K562 (cell line): ENCODE results near the gene UGT1A5. TPM values are rescaled to one million over a fixed set of nuclear protein-coding genes. Genes with fewer than 3 reads are reported as not detected.

Source experiments
- ATAC-seq: fragments of 200-7000 bp; cut with Tn5 transposase; 3 replicates; pipeline ENCODE4 v1.9.1; 2020; ENCODE audit warnings: moderate library complexity
- BruUV-seq: library from RNA; stranded (reverse); fragments of 400-500 nt; replicated peaks from 2 replicates; lab custom pipeline; 2021; lab: Mats Ljungman, UMichigan
- CTCF ChIA-PET: fragments of 300-600 bp; formaldehyde crosslinking; extraction: SDS; loops from one replicate; lab custom pipeline; 2021; ENCODE audit warnings: low intra/inter-chr PET ratio; lab: Yijun Ruan, JAX
- POLR2A ChIA-PET: fragments of 300-600, 350-650 bp; sonication (Branson Sonifier 250); formaldehyde crosslinking; extraction: SDS; loops from one replicate; lab custom pipeline; 2021; ENCODE audit warnings: antibody characterized with exemption, inconsistent platforms; lab: Yijun Ruan, JAX
- DNase-seq, 4 experiments: peaks; one replicate each; pipeline versions ENCODE4 v3.0.0 to v3.0.0-alpha.2; 2011 to 2018; ENCODE audit warnings: low spot score in 3 of 4, mixed read lengths in 3 of 4; ENCODE audit errors: extremely low read depth in 1 of 4
- FAIRE-seq: peaks from 2 replicates; lab custom pipeline; 2011; peaks lifted over from hg19 to GRCh38; lab: Jason Lieb, UNC
- H2AFZ ChIP-seq: 2 replicates; pipeline ENCODE4 v1.6.0; 2011; ENCODE audit warnings: low read depth, low read length, control low read depth, inconsistent platforms
- H3K27ac ChIP-seq: fragments of 200-600 bp; 3 replicates; pipeline ENCODE4 v1.8.0; 2011; ENCODE audit warnings: low read depth, mild to moderate bottlenecking, control low read depth, inconsistent platforms, low read length, moderate library complexity, mixed read lengths; ENCODE audit errors: extremely low read depth
- H3K27me3 ChIP-seq, 2 experiments: fragments of 300-600 bp in 1 of 2; 2 replicates in 1 of 2; 3 replicates in 1 of 2; pipeline versions ENCODE4 v1.6.0 to v1.8.0; 2011; ENCODE audit warnings: inconsistent platforms in 2 of 2, low read length in 2 of 2, mild to moderate bottlenecking in 1 of 2, mixed read lengths in 1 of 2, moderate library complexity in 1 of 2; ENCODE audit not compliant: control insufficient read depth in 2 of 2, insufficient read depth in 2 of 2
- H3K36me3 ChIP-seq: fragments of 300-600 bp; 3 replicates; pipeline ENCODE4 v1.8.0; 2011; ENCODE audit warnings: mild to moderate bottlenecking, low read length, inconsistent platforms; ENCODE audit not compliant: control insufficient read depth, insufficient read depth
- H3K4me1 ChIP-seq, 2 experiments: fragments of 200-600 bp in 1 of 2; replicated peaks in 1 of 2; 2 replicates in 1 of 2; 3 replicates in 1 of 2; pipeline versions ENCODE4 v1.5.1 to v1.8.0; 2011; ENCODE audit warnings: inconsistent platforms in 2 of 2, low read length in 2 of 2, mild to moderate bottlenecking in 1 of 2, mixed read lengths in 1 of 2, moderate library complexity in 1 of 2; ENCODE audit not compliant: control insufficient read depth in 2 of 2, insufficient read depth in 2 of 2
- H3K4me2 ChIP-seq: 2 replicates; pipeline ENCODE4 v1.6.1; 2011; ENCODE audit warnings: low read length, control low read depth, inconsistent platforms, mixed read lengths; ENCODE audit not compliant: insufficient read depth
- H3K4me3 ChIP-seq: fragments of 200-600 bp; sonication (generic), shearing (Covaris generic); 2 replicates; pipeline ENCODE4 v1.5.1; 2016; ENCODE audit warnings: control low read depth, inconsistent platforms
- H3K79me2 ChIP-seq: fragments of 200-600 bp; 3 replicates; pipeline ENCODE4 v1.8.0; 2011; ENCODE audit warnings: low read length, inconsistent platforms; ENCODE audit not compliant: control insufficient read depth, insufficient read depth
- H3K9ac ChIP-seq, 2 experiments: 2 replicates each; pipeline versions ENCODE4 v1.6.0 to v1.6.1; 2011; ENCODE audit warnings: low read depth in 2 of 2, low read length in 2 of 2, control low read depth in 1 of 2, inconsistent platforms in 1 of 2, mild to moderate bottlenecking in 1 of 2, mixed read lengths in 1 of 2; ENCODE audit not compliant: insufficient read depth in 1 of 2
- H3K9me1 ChIP-seq: one replicate; pipeline ENCODE4 v1.6.0; 2011; ENCODE audit warnings: inconsistent platforms, mild to moderate bottlenecking, low read length, moderate library complexity; ENCODE audit not compliant: control insufficient read depth, insufficient read depth
- H3K9me3 ChIP-seq: replicated peaks from 2 replicates; pipeline ENCODE4 v1.5.1; 2011; ENCODE audit warnings: low read depth, low read length, inconsistent platforms; ENCODE audit not compliant: control insufficient read depth, insufficient read depth
- H4K20me1 ChIP-seq: replicated peaks from 2 replicates; pipeline ENCODE4 v1.6.1; 2011; ENCODE audit warnings: low read length, inconsistent platforms, mixed read lengths; ENCODE audit not compliant: control insufficient read depth, insufficient read depth
- EHMT2 ChIP-seq: fragments of 450-650 bp; IDR thresholded peaks from 2 replicates; pipeline ENCODE4 v1.6.1; 2018; ENCODE audit warnings: antibody characterized with exemption
- HDAC8 ChIP-seq: fragments of 450-650 bp; IDR thresholded peaks from 2 replicates; pipeline ENCODE4 v1.6.1; 2016; ENCODE audit warnings: mild to moderate bottlenecking, missing genetic modification characterization, moderate library complexity, missing compliant biosample characterization
- KDM1A ChIP-seq, 2 experiments: fragments of 450-650 bp; IDR thresholded peaks; 2 replicates each; pipeline ENCODE4 v1.6.1; 2016; ENCODE audit warnings: mild to moderate bottlenecking in 2 of 2
- KLF16 ChIP-seq: IDR thresholded peaks from 2 replicates; pipeline ENCODE4 v1.6.1; 2016; ENCODE audit warnings: antibody characterized with exemption
- PRDM10 ChIP-seq: fragments of 450-650 bp; IDR thresholded peaks from 2 replicates; pipeline ENCODE4 v1.6.1; 2018; ENCODE audit not compliant: partially characterized antibody
- REST ChIP-seq, 2 experiments: fragments of 450-650 bp; formaldehyde crosslinking in 1 of 2; IDR thresholded peaks; 2 replicates each; pipeline versions ENCODE4 v1.4.0 to v1.6.1; 2014 to 2020; ENCODE audit warnings: mild to moderate bottlenecking in 2 of 2, borderline replicate concordance in 1 of 2, low read depth in 1 of 2
- WGBS: fragments of 100-300 bp; shearing (Covaris generic); methylation state at CpG from one replicate; pipeline ENCODE4 v1.1.6; 2016; ENCODE audit warnings: low coverage, mixed read lengths; ENCODE audit not compliant: insufficient coverage; ENCODE audit errors: missing lambda C conversion rate; 5-methylcytosine and 5-hydroxymethylcytosine counted together
- in situ Hi-C: fragments of 300-500 bp; cut with MboI; formaldehyde crosslinking; loops from 4 replicates; pipeline ENCODE4 v1.15.0; 2018; ENCODE audit warnings: inconsistent platforms, mixed read lengths
- intact Hi-C: fragments of 100-400 bp; cut with micrococcal nuclease; formaldehyde crosslinking; loops from 2 replicates; pipeline ENCODE4 v1.14.2; 2022
- polyA plus RNA-seq, 8 experiments: library from polyadenylated mRNA; depleted of rRNA in 4 of 8; stranded (reverse) in 5 of 8; unstranded in 3 of 8; fragments of >200 nt; fragmentation: Nextera tagmentation in 2 of 8; fragmentation: Illumina TruSeq in 1 of 8; extraction: Ambion mirVana in 2 of 8; extraction: Trizol in 1 of 8; gene quantifications; 2 replicates each; pipeline versions ENCODE4 v1.2.1 to v1.2.3, GENCODE V29; 2011 to 2014; ENCODE audit warnings: inconsistent platforms in 1 of 8, missing spikeins in 1 of 8
- total RNA-seq, 7 experiments: library from RNA; depleted of rRNA in 6 of 7; stranded (reverse); fragments of >200 nt in 6 of 7; fragmentation: Illumina TruSeq in 2 of 7; extraction: Trizol in 2 of 7; gene quantifications; 2 replicates each; pipeline versions ENCODE4 v1.2.1 to v1.2.3, GENCODE V29; 2011 to 2021; ENCODE audit warnings: low replicate concordance in 1 of 7

Gene UGT1A5
- total and polyA plus RNA-seq, 9 of the 15 experiments (the other 6 are each of a cell fraction or from before 2014, with no cell fraction given), result not detected

- no peaks in the 10 kb centered on the region for H3K9me1 ChIP-seq
- intact Hi-C loops (no loop called here), in situ Hi-C loops (no loop called here)
- H3K4me2 ChIP-seq, result no peak overlapping the region
- POLR2A ChIA-PET, result interaction anchor here (0.6 kb wide), 1 partner anchor 42 kb away, joined by 4 read pairs; the partner anchor contains the start of gene UGT1A1
- FAIRE-seq (no peak), DNase-seq (no peak), ATAC-seq (no peak)
- H3K4me3 ChIP-seq, result no peak overlapping the region
- no peaks in the 10 kb centered on the region for H3K9me3 ChIP-seq
- no peak overlapping the region for H3K9ac ChIP-seq
- peaks cover 0 to 7% of the 10 kb centered on the region in 2 experiments; a peak in 1 of 5 replicates for H3K27me3 ChIP-seq
- no peaks in the 10 kb centered on the region for H3K36me3 ChIP-seq
- WGBS, result 0% methylated on average over 2 of the region's 3 CpGs
- H2AFZ ChIP-seq, result no peak overlapping the region
- no peaks in the 10 kb centered on the region for H4K20me1 ChIP-seq
- CTCF ChIA-PET, result no interaction called here
- TF ChIP-seq KLF16 (no peak), KDM1A (IDR thresholded peaks at IDR 0.05) (no peak), REST (IDR thresholded peaks at IDR 0.05; ENCODE audit: borderline replicate concordance) (no peak), REST (CRISPR knock-in tag; IDR thresholded peaks at IDR 0.05; ENCODE audit: low read depth) (no peak), EHMT2 (no peak), HDAC8 (no peak), PRDM10 (no peak)
- no peak overlapping the region for H3K27ac ChIP-seq
- no peaks in the 10 kb centered on the region for H3K79me2 ChIP-seq
- BruUV-seq, result no TSS peak
- H3K4me1 ChIP-seq, result no peaks in the 10 kb centered on the region; a peak in 1 of 5 replicates
Observed at GRCh38 chr2:233802132-233802815, 89.6 kb downstream of the UGT1A5 start.
